WTC11 (cell line): Measurements from ENCODE around the gene STON1. TPM values are rescaled to one million over a fixed set of nuclear protein-coding genes. Genes with fewer than 3 reads are reported as not detected.

Source experiments
- ATAC-seq: fragments of 200-7000 bp; cut with Tn5 transposase; 2 replicates; pipeline ENCODE4 v1.10.0; 2021; ENCODE audit warnings: mild to moderate bottlenecking, moderate library complexity
- CTCF ChIA-PET: fragments of 300-600 bp; sonication (Branson Sonifier 250); formaldehyde crosslinking; loops from one replicate; lab custom pipeline; 2021; ENCODE audit warnings: antibody characterized with exemption; lab: Charles Lee
- POLR2A ChIA-PET: fragments of 350-600 bp; sonication (Branson Sonifier 250); formaldehyde crosslinking; loops from one replicate; lab custom pipeline; 2021; ENCODE audit warnings: antibody characterized with exemption; lab: Charles Lee
- DNase-seq: peaks from one replicate; pipeline ENCODE4 v3.0.0; 2021; ENCODE audit warnings: low spot score
- H3K27ac Mint-ChIP-seq: 2 replicates; pipeline ENCODE4 v1.8.0; 2021; ENCODE audit warnings: mixed read lengths
- H3K27me3 Mint-ChIP-seq: 2 replicates; pipeline ENCODE4 v1.8.0; 2021; ENCODE audit warnings: low read depth, mild to moderate bottlenecking, moderate library complexity, mixed read lengths
- H3K36me3 Mint-ChIP-seq: 2 replicates; pipeline ENCODE4 v1.8.0; 2021; ENCODE audit warnings: mixed read lengths
- H3K4me1 Mint-ChIP-seq: 2 replicates; pipeline ENCODE4 v1.8.0; 2022; ENCODE audit warnings: mixed read lengths
- H3K4me3 Mint-ChIP-seq: 2 replicates; pipeline ENCODE4 v1.8.0; 2021; ENCODE audit warnings: mild to moderate bottlenecking, moderate library complexity, mixed read lengths
- H3K9me3 Mint-ChIP-seq: 2 replicates; pipeline ENCODE4 v1.8.0; 2021; ENCODE audit warnings: mixed read lengths
- E2F4 ChIP-seq: sonication (generic); formaldehyde crosslinking; IDR thresholded peaks from 2 replicates; pipeline ENCODE4 v1.8.1; 2022; ENCODE audit warnings: low read depth, mild to moderate bottlenecking, moderate library complexity, missing genetic modification reagents, borderline replicate concordance
- ELF4 ChIP-seq: sonication (generic); formaldehyde crosslinking; IDR thresholded peaks from 2 replicates; pipeline ENCODE4 v1.8.1; 2022; ENCODE audit warnings: low read depth, mild to moderate bottlenecking, moderate library complexity, missing genetic modification reagents
- ESRRA ChIP-seq: sonication (generic); formaldehyde crosslinking; IDR thresholded peaks from 2 replicates; pipeline ENCODE4 v1.8.1; 2022; ENCODE audit warnings: mild to moderate bottlenecking, missing genetic modification reagents, borderline replicate concordance
- GABPB1 ChIP-seq: sonication (generic); formaldehyde crosslinking; IDR thresholded peaks from 2 replicates; pipeline ENCODE4 v1.8.1; 2023; ENCODE audit warnings: mild to moderate bottlenecking, missing genetic modification reagents
- MXD4 ChIP-seq: fragments of 250-450 bp; sonication (Bioruptor Pico); IDR thresholded peaks from 2 replicates; pipeline ENCODE4 v1.8.0; 2021; ENCODE audit warnings: mild to moderate bottlenecking, moderate library complexity, borderline replicate concordance
- NR3C1 ChIP-seq: sonication (generic); formaldehyde crosslinking; conservative IDR thresholded peaks from 2 replicates; pipeline ENCODE4 v1.8.1; 2023; ENCODE audit warnings: low read depth, mild to moderate bottlenecking, missing genetic modification reagents
- ZBTB21 ChIP-seq: sonication (generic); formaldehyde crosslinking; IDR thresholded peaks from 2 replicates; pipeline ENCODE4 v1.8.1; 2023; ENCODE audit warnings: mild to moderate bottlenecking, missing genetic modification reagents, borderline replicate concordance
- ZNF281 ChIP-seq: sonication (generic); formaldehyde crosslinking; IDR thresholded peaks from 2 replicates; pipeline ENCODE4 v1.8.0; 2023; ENCODE audit warnings: mild to moderate bottlenecking, missing genetic modification reagents
- ZNF396 ChIP-seq: fragments of 250-450 bp; sonication (Bioruptor Pico); IDR thresholded peaks from 2 replicates; pipeline ENCODE4 v1.8.0; 2021; ENCODE audit warnings: mild to moderate bottlenecking, moderate library complexity, borderline replicate concordance
- ZSCAN18 ChIP-seq: fragments of 250-450 bp; sonication (Bioruptor Pico); IDR thresholded peaks from 2 replicates; pipeline ENCODE4 v2.1.2; 2022; ENCODE audit warnings: mild to moderate bottlenecking, moderate library complexity
- total RNA-seq: library from RNA; stranded (reverse); gene quantifications from 3 replicates; pipeline ENCODE4 v1.2.3, GENCODE V29; 2021
- TF ChIP-seq, protein P1 (sequence below): fragments of 250-450 bp; sonication (Bioruptor Pico); conservative IDR thresholded peaks from 2 replicates; pipeline ENCODE4 v1.9.0; 2021; ENCODE audit warnings: mild to moderate bottlenecking
- TF ChIP-seq, protein P2 (sequence below): sonication (generic); formaldehyde crosslinking; IDR thresholded peaks from 2 replicates; pipeline ENCODE4 v1.8.1; 2023; ENCODE audit warnings: mild to moderate bottlenecking, missing genetic modification reagents
- TF ChIP-seq, protein P3 (sequence below): sonication (generic); formaldehyde crosslinking; IDR thresholded peaks from 2 replicates; pipeline ENCODE4 v1.8.1; 2022; ENCODE audit warnings: low read depth, missing genetic modification reagents, borderline replicate concordance
- TF ChIP-seq, protein P4 (sequence below): sonication (generic); formaldehyde crosslinking; IDR thresholded peaks from 2 replicates; pipeline ENCODE4 v1.8.0; 2022; ENCODE audit warnings: mild to moderate bottlenecking, missing genetic modification reagents
- TF ChIP-seq, protein P5 (sequence below): sonication (generic); formaldehyde crosslinking; IDR thresholded peaks from 2 replicates; pipeline ENCODE4 v1.8.0; 2023; ENCODE audit warnings: missing genetic modification reagents, mild to moderate bottlenecking, borderline replicate concordance
- TF ChIP-seq, protein P6 (sequence below): fragments of 200-600 bp; IDR thresholded peaks from 2 replicates; pipeline ENCODE4 v1.8.0; 2022; ENCODE audit warnings: antibody characterized with exemption

Gene STON1
- total RNA-seq, 1 experiment from 2014 or later, result 11.0 TPM

DNA sequence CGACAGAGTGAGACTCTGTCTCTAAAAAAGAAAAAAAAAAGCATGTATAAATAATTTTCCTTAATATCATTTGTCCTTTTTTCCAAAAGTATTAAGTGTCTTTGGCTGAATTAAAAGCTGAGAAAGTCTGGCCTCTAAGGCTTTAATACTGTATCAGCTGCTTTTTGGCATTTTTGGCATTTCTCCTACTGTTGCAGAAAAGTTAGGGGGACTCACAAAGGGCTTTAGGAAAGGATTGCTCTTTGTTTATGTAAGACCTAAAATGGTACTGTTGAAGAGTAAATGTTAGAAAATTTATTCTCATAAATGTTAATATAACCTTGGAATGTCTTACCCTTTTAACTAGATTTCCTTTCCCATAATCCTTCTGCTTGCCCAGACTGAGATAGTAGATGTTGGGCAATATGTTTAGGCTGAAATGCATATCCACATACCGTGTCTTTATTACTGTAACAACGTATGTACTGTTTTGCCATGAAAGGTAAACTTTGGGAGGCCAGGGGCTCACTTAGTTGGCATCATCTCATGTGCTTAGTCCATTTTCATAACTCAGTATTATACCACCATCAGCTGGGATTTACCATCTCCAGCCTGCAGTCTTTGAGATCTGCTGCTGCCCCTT, 18.0 kb upstream of the STON1 start:
- no peak overlapping the region for H3K27ac Mint-ChIP-seq
- peaks cover 47% of the 10 kb centered on the region for H3K36me3 Mint-ChIP-seq
- H3K4me1 Mint-ChIP-seq, result peaks cover 52% of the 10 kb centered on the region
- no peaks in the 10 kb centered on the region for H3K9me3 Mint-ChIP-seq
- H3K4me3 Mint-ChIP-seq, result no peak overlapping the region
- H3K27me3 Mint-ChIP-seq, result no peaks in the 10 kb centered on the region
- ATAC-seq (no peak), DNase-seq (no peak)
- POLR2A ChIA-PET, result no interaction called here
- CTCF ChIA-PET, result interaction anchor here (1.2 kb wide), 1 partner anchor 41 kb away, joined by 3 read pairs; no protein-coding TSS in a partner anchor
- no peak for TF ChIP-seq ZSCAN18 (CRISPR knock-in tag)
- TF ChIP-seq, protein P1, sequence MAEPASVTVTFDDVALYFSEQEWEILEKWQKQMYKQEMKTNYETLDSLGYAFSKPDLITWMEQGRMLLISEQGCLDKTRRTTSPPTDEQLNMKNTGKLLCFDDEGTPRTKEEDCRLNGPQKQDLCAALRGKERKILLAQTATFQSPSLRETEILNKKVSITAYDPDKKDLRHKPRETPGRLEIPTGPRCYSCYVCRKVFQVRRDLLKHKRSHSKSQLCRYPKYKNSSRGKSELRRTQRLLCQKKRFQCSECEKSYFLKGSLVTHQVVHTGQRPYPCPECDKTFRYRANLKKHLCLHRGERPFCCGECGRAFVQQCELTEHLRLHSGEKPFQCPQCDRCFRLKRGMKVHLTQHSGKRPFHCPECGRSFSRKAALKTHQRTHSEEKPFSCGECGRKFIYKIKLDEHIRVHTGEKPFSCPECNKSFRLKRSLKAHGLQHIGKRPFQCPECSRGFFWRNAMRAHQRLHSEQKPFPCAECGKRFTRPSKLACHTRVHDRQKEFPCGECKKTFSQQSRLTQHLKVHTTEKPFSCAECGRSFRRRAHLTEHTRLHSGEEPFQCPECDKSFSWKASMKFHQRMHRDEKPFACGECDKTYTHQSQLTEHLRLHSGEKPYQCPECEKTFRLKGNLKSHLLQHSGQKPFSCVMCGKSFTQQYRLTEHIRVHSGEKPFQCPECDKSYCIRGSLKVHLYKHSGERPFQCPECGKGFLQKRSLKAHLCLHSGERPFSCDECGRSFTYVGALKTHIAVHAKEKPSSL, result no peak
- no peak for TF ChIP-seq MXD4 (CRISPR knock-in tag)
- TF ChIP-seq ESRRA, result no peak
- TF ChIP-seq, protein P2, sequence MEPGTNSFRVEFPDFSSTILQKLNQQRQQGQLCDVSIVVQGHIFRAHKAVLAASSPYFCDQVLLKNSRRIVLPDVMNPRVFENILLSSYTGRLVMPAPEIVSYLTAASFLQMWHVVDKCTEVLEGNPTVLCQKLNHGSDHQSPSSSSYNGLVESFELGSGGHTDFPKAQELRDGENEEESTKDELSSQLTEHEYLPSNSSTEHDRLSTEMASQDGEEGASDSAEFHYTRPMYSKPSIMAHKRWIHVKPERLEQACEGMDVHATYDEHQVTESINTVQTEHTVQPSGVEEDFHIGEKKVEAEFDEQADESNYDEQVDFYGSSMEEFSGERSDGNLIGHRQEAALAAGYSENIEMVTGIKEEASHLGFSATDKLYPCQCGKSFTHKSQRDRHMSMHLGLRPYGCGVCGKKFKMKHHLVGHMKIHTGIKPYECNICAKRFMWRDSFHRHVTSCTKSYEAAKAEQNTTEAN (CRISPR knock-in tag), result no peak
- TF ChIP-seq, protein P3, sequence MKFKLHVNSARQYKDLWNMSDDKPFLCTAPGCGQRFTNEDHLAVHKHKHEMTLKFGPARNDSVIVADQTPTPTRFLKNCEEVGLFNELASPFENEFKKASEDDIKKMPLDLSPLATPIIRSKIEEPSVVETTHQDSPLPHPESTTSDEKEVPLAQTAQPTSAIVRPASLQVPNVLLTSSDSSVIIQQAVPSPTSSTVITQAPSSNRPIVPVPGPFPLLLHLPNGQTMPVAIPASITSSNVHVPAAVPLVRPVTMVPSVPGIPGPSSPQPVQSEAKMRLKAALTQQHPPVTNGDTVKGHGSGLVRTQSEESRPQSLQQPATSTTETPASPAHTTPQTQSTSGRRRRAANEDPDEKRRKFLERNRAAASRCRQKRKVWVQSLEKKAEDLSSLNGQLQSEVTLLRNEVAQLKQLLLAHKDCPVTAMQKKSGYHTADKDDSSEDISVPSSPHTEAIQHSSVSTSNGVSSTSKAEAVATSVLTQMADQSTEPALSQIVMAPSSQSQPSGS (CRISPR knock-in tag), result no peak
- TF ChIP-seq, protein P4, sequence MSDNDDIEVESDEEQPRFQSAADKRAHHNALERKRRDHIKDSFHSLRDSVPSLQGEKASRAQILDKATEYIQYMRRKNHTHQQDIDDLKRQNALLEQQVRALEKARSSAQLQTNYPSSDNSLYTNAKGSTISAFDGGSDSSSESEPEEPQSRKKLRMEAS, result no peak
- no peak for TF ChIP-seq ZBTB21
- TF ChIP-seq, protein P5, sequence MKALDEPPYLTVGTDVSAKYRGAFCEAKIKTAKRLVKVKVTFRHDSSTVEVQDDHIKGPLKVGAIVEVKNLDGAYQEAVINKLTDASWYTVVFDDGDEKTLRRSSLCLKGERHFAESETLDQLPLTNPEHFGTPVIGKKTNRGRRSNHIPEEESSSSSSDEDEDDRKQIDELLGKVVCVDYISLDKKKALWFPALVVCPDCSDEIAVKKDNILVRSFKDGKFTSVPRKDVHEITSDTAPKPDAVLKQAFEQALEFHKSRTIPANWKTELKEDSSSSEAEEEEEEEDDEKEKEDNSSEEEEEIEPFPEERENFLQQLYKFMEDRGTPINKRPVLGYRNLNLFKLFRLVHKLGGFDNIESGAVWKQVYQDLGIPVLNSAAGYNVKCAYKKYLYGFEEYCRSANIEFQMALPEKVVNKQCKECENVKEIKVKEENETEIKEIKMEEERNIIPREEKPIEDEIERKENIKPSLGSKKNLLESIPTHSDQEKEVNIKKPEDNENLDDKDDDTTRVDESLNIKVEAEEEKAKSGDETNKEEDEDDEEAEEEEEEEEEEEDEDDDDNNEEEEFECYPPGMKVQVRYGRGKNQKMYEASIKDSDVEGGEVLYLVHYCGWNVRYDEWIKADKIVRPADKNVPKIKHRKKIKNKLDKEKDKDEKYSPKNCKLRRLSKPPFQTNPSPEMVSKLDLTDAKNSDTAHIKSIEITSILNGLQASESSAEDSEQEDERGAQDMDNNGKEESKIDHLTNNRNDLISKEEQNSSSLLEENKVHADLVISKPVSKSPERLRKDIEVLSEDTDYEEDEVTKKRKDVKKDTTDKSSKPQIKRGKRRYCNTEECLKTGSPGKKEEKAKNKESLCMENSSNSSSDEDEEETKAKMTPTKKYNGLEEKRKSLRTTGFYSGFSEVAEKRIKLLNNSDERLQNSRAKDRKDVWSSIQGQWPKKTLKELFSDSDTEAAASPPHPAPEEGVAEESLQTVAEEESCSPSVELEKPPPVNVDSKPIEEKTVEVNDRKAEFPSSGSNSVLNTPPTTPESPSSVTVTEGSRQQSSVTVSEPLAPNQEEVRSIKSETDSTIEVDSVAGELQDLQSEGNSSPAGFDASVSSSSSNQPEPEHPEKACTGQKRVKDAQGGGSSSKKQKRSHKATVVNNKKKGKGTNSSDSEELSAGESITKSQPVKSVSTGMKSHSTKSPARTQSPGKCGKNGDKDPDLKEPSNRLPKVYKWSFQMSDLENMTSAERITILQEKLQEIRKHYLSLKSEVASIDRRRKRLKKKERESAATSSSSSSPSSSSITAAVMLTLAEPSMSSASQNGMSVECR (CRISPR knock-in tag), result no peak
- TF ChIP-seq E2F4 (CRISPR knock-in tag), result no peak
- TF ChIP-seq ELF4 (CRISPR knock-in tag), result no peak
- no peak for TF ChIP-seq ZNF396 (CRISPR knock-in tag)
- TF ChIP-seq, protein P6, sequence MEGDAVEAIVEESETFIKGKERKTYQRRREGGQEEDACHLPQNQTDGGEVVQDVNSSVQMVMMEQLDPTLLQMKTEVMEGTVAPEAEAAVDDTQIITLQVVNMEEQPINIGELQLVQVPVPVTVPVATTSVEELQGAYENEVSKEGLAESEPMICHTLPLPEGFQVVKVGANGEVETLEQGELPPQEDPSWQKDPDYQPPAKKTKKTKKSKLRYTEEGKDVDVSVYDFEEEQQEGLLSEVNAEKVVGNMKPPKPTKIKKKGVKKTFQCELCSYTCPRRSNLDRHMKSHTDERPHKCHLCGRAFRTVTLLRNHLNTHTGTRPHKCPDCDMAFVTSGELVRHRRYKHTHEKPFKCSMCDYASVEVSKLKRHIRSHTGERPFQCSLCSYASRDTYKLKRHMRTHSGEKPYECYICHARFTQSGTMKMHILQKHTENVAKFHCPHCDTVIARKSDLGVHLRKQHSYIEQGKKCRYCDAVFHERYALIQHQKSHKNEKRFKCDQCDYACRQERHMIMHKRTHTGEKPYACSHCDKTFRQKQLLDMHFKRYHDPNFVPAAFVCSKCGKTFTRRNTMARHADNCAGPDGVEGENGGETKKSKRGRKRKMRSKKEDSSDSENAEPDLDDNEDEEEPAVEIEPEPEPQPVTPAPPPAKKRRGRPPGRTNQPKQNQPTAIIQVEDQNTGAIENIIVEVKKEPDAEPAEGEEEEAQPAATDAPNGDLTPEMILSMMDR, result no peak
- TF ChIP-seq GABPB1 (CRISPR knock-in tag), result no peak
- TF ChIP-seq NR3C1 (CRISPR knock-in tag), result no peak
- no peak for TF ChIP-seq ZNF281 (CRISPR knock-in tag)
